GM13976 (cell line): ENCODE results near the gene MAD2L1.

Experiments
- DNase-seq: peaks from one replicate; pipeline ENCODE4 v3.0.0; 2012; ENCODE audit warnings: low spot score
- in situ Hi-C: fragments of 300-500 bp; cut with MboI; formaldehyde crosslinking; loops from one replicate; pipeline ENCODE4 v1.12.0; 2022; ENCODE audit warnings: low sequenced_read_pairs, mixed read lengths, inconsistent platforms; ENCODE audit not compliant: unreplicated experiment
- TF ChIP-seq, protein P1 (sequence below): IDR thresholded peaks from 2 replicates; pipeline ENCODE4 v1.5.1; 2012; ENCODE audit warnings: borderline replicate concordance, mild to moderate bottlenecking; ENCODE audit not compliant: insufficient read depth; ENCODE audit errors: extremely low read depth, missing control alignments, control extremely low read depth

MAD2L1 gene

DNA sequence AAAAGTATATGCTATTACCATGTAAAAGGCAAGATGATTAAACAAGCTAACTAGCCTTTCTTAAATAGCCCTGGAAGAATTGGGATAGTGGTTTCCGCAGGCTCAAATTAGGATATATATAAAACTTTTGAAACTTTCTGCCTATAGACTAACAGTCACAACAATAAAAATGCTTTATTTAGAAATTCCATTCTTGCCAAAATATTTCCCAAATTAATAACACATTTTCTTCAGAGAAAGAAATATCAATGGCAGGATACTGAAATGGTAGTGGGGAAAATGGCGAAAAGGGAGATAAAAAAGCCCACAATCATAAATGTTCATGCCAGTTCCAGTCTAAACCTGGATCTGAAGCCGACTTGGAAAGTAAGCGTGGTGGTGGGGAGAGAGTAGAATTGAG lies 56.0 kb downstream of the MAD2L1 start:
- TF ChIP-seq, protein P1, sequence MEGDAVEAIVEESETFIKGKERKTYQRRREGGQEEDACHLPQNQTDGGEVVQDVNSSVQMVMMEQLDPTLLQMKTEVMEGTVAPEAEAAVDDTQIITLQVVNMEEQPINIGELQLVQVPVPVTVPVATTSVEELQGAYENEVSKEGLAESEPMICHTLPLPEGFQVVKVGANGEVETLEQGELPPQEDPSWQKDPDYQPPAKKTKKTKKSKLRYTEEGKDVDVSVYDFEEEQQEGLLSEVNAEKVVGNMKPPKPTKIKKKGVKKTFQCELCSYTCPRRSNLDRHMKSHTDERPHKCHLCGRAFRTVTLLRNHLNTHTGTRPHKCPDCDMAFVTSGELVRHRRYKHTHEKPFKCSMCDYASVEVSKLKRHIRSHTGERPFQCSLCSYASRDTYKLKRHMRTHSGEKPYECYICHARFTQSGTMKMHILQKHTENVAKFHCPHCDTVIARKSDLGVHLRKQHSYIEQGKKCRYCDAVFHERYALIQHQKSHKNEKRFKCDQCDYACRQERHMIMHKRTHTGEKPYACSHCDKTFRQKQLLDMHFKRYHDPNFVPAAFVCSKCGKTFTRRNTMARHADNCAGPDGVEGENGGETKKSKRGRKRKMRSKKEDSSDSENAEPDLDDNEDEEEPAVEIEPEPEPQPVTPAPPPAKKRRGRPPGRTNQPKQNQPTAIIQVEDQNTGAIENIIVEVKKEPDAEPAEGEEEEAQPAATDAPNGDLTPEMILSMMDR, result no peak
- in situ Hi-C loops, result no loop called here
- no peak for DNase-seq

DNA sequence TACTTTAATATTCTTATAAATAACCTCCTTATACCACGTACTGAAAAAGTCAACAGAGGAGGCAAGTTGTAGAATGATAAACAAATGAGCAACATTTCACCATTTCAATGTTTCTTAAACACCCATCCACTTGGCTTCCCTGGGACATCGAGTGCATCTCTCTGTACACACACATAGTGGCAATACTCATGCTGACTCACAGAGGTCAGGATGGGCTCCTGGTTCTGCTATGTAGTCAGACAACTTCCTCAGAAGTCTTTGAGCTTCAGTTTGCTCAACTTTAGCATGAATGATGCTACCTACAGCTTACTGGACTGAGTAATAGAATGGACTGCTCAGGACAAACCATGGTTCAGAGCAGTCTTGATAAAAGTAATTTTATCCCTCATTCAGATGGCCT lies 56.9 kb downstream of the MAD2L1 start:
- DNase-seq, result no peak
- in situ Hi-C loops, result no loop called here
- TF ChIP-seq, protein P1, result no peak

DNA sequence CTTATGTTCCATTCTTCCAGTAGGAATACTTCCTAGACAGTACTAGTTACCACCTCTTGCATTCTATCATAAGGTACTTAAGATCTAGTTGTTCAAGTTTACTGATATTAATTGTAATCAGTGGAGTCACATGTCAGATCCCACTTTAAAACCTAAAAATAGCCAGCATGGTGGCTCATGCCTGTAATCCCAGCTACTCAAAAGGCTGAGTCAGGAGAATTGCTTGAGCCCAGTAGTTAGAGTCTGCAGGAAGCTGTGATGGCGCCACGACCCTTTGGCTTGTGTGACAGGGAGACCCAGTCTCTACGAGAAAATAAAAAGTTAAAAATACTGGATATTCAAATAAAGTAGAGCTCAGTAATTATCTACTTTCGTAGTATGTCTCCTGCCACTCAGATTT lies 57.7 kb downstream of the MAD2L1 start:
- in situ Hi-C loops, result no loop called here
- TF ChIP-seq, protein P1, result no peak
- no peak for DNase-seq

DNA sequence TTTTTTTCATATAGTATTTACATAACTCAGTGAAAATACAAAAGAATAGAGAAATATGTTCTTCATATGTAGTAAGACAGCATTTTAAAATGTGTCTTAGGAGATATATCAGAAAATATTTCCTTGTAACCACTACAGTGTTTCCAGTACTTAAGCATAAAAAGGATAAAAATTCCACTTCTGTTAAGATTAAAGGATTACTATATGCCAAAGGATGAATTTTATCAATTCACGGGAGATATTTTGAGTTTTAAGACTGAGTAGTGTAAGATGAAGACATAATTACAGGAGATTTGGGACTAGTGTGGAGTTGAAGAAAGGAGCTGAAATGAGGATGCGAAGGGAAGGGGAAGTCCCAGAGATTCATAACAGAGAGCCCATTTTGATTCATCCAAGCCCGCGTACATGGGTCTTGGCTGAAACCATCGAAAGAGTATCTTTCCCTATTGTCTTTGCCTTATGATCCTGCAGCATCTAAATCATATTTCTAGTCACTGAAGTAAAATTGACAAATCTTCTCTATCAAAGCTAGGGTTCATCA lies 58.7 kb downstream of the MAD2L1 start:
- in situ Hi-C loops, result no loop called here

DNA sequence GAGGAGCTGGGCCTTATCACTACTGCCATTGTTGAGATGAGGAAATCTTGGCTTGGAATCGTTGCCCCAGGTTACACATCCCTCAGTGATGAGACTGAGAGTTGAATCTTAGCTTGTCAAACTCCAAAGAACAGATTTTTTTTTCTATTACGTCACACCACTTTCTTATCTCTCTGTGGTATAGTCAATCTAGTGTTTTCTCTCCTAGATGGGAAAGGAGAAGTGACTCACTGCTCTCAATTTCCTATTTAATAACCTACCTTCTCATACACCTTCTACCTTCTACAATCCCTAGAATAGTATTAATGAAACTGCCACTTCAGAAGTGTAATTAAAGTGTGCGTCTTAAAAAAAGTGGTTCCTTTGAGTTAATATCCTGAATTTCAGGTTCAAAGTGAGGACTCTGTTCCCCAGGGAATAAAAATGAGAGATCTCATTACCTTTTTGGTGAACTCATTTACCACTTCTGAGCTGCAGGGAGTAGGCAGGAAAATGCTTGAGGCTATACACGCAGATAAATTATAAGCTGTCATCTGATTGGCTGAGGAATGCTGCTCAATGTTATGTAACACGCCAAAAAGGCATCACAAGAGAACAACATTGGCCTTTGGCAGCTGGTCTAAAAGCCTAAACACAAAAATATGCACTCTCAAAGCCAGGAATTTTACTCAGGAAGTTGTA lies 59.3 kb downstream of the MAD2L1 start:
- DNase-seq, result no peak

More for the DNA sequence above, 58.7 kb downstream of the MAD2L1 start:
- no peak for DNase-seq
- TF ChIP-seq, protein P1, result no peak

More for the DNA sequence above, 59.3 kb downstream of the MAD2L1 start:
- TF ChIP-seq, protein P1, result no peak
- in situ Hi-C loops, result no loop called here
